Measurements from ENCODE around the gene PDE4B.

PDE4B gene

DNA sequence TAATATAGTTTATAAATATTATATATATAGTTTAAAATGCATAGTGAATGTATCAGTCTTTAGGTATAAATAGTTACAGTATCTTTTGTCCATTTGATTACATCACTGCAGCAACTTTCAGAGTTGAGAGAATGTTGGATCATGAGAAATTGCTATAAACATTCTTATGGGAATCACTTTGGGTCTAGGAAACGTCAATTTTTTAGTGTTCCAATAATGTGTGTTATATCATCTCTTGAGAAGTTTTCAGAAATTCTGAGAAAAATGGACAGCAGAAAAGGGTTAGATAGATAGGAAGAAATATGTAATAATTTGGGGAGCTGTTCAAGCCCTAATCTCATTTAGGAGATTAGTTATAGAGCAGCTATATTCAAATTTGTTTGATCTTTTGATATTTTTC is 556.1 kb downstream of the PDE4B start:
- no peak for DNase-seq

GRCh38 chr1:66349242-66349641 is 556.5 kb downstream of the PDE4B start:
- DNase-seq: no peak

DNA sequence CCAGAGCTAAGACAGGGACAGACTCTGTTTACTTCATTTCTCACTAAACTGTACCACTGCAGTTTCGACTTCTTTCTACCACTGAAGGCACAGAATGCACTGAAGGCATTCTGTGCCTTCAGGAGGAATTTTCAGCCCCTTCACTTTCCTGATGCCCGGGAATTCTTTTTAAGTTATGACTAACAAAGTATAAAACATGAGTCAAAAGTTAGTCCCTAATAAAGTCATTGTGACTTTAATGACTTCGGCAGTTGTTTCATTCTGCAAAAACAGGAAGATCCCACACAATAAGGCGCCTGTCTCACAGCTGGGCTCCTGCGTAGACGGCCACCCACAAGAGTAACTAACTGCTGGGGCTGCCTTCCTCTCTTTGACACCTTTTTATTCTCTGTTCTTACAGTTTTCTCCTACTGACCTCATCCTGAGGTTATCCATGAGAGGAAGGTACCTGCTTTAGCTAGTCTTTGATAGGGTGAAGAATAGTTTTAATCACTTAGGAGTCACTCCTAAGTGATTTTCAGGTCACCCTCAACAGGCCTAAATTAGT is 557.4 kb downstream of the PDE4B start:
- no peak for DNase-seq

- no peak for DNase-seq
Measured at GRCh38 chr1:66351478-66351877, 558.8 kb downstream of the PDE4B start.

- DNase-seq: peak in 1 of 2 experiments; percentile 3
Measured at GRCh38 chr1:66351913-66352312, 559.2 kb downstream of the PDE4B start.

DNA sequence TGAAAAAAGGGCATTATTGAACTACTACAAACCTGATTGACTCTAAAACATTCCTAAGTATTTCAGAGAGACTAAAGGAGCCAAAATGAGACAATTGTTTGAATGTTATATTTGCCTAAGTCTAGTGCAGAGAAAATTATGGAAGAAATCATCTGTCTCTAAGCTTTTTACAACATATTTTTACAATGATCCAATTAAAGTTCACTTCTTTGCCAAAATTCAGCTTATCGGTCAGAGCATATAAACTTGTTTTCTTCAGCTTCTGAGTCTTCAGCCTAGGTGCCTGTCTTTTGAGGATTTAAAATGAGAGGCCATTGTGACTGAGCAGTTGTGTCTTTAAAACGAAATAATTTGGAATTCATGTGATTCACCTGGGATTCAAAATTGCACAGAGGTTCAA is 560.1 kb downstream of the PDE4B start:
- no peak for DNase-seq

GRCh38 chr1:66353257-66353656 is 560.6 kb downstream of the PDE4B start:
- DNase-seq: no peak

DNA sequence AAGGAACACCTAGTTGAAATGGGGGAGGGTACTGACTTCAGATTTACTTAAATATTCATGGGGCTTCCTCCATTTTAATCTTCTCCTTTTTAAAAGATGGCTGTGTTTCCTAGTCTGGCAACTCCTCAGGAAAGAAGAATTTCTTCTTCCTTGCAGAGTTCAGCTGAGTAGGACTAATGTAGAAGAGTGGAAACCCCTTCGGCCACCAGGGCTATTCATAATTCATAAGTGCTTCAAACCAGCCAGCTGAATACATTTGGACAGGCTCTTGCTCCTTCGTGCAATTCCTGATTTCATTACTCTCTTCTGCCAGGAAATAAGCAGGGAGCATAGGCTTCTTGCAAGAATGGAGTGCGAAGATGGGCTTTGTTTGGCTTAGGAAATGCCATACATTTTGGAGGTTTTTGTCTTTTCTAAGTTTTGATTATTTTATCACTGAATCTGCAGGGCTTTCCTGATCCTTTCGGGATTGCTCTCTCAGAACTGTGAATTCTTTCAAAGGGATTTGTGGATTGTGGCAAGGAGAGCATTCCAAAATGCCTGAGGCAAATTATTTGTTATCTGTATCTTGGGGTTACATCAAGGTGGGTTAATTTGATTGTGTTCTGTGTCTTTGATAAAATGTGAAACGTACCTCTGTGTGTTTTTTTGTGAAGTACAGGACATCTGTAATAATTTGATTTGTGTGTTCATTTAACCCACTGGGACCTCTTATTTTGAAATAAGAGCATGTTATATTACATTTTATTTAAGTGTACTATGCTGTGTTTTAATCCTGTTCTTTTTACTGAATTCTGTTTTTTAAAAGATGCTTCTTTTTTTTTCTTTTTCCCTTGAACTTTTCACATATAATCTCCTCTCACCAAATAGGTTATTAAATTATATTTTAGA is 561.9 kb downstream of the PDE4B start:
- DNase-seq: no peak

GRCh38 chr1:66355756-66356155 is 563.1 kb downstream of the PDE4B start:
- no peak for DNase-seq

- DNase-seq: no peak
Measured at GRCh38 chr1:66356605-66357004, 563.9 kb downstream of the PDE4B start.

DNA sequence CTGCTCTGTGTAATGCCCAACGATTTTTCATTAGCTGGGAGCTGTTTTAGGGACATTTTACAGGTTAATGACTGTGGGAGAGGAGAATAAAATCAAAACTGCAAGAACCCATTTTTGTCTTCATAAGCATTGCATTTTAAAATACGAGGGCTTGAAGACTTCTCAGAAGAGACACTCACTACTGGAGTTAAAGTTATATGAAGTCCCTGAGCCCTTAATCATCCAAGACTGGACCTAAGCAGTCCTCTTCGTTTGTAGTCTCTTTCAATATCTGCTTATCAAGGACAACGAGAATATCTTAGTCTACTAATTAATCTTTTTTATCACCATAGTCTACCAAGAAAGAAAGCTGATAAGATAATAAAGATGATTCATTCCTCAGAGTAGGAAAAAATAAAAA is 564.3 kb downstream of the PDE4B start:
- DNase-seq: no peak

DNA sequence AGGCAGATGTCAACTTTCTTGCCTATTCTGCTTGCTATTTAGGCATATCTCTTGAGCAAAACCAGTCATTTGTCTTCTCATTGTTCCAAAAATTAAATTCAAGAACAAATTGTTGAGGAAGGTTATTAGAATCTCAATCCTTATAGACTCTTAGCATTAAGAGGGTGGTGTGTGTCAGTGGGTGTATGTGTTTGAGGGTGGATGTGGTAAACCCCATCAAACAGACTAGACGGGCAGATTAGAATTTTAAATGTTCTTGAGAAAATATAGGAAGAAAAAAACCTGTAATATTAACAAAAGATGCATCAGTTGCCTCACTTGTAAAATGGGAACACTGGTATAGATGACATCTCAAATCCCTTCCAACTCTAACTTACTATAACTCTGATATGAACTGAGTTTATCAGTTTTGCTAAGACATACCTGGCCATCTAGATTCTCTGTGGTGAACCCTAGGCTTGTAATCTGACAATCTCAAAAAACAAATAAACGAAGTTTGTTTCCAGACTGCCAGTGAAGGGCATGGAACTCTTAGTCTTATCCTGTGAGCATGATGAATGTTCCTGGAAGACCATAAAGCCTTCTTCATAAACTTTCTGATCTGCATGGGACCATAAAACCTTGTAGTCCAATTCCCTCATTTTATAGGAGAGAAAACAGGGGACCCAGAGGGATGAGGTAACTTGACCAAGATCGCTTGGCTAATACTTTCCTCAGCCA is 564.9 kb downstream of the PDE4B start:
- DNase-seq: no peak

GRCh38 chr1:66359269-66359668 is 566.6 kb downstream of the PDE4B start:
- DNase-seq: peak in 1 of 2 experiments; percentile 14

DNA sequence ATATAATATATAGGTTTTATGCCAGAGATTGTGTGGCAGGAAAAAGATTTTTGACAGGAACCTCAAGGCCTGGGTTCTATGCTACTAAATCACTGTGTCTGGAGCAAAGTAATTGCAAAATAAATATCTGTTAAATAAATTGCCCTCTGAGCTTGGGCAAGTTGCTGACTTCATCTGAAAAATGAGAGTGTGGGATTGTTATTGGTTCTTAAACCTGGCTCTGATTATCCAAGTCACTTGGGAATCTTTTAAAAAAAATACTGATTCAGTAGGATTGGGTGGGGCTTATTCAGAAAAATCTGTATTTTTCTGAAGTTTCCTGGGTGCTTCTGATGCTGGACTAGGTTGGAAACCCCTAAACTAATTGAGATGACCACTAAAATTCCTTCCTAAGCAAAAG is 567.1 kb downstream of the PDE4B start:
- DNase-seq: no peak

GRCh38 chr1:66360285-66360724 is 567.6 kb downstream of the PDE4B start:
- DNase-seq: peak in 1 of 2 experiments; percentile 32

GRCh38 chr1:66364578-66365391 is 572.1 kb downstream of the PDE4B start:
- no peak for DNase-seq

- DNase-seq: no peak
Measured at GRCh38 chr1:66365635-66366034, 572.9 kb downstream of the PDE4B start.

- DNase-seq: no peak
Measured at GRCh38 chr1:66366634-66367033, 573.9 kb downstream of the PDE4B start.

DNA sequence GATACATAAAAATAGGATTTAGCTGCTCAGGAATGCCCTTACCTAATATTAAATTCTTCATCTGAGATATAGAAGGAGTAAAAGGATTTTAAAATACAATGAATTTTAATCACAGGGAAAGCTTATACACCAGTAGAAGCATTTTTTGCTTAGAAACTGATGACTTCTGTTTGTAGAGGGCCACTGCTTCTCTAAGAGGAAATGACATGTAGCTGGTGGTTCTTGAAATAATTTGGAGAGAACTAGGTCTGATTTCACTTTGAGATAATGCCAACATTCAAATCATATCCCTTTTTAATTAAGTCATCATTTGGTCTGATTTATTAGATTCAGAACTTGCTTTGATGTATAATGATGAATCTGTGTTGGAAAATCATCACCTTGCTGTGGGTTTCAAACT is 574.7 kb downstream of the PDE4B start:
- no peak for DNase-seq

- DNase-seq: no peak
Measured at GRCh38 chr1:66368261-66368660, 575.6 kb downstream of the PDE4B start.

- DNase-seq: no peak
Measured at GRCh38 chr1:66370462-66370971, 577.8 kb downstream of the PDE4B start.

DNA sequence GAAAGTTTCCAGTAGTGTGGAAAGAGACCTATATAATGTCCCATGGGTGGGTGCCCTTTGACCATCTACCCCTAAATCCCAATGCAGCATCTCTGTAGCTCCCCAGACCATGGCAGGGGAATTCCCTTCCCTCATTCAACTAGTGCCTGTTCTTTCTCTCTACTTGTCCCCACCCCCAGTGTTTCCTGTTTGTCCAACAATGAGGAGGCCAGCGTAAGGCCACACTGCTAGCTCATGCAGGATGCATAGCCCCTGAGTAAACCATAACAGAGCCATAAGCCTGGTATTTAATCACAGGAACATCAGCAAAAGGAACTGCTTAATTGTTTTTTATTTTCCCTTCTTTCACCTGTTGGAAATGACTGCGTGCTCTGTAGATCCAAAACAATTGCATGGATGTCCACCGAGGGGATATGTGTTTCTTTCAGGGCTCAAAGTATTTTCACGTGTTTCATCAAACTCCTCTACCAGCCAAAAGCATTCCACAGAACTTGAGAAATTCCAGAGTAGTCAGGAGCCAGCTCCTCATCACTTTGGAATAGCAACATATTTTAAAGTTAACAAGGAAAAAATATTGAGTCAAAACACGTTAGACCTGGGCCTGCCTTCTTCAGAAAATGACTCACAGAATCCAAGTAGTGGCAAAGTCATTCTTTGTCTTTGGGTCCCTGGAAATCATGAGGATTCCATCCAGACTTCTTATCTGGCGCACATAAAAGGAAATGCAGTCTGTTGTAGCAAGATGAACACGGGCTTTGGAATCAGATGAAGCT is 578.7 kb downstream of the PDE4B start:
- DNase-seq: no peak

Measured in NCI-H2081 (cell line).